Measurements from ENCODE around the gene MICAL3.

The MICAL3 gene

DNA sequence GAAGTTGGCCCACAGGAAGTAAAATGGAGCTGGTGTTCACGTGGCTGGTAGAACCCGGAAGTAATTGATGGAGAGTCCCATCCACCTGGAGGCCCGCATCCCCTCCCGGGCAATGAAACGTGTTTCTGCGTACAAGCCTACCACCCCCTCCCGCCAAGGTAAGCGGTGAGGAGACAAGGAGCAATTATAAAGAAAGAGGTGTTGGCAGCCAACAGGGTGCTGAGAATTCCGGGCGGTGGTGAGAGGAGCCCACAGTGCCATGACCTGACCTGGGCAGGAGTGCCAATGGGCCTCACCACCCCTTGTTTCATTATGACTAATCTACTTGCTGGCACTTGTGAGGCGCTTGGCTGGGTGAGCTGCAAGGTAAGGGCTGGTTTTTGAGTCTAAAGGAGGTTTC, 166.3 kb downstream of the MICAL3 start:
- TF ChIP-seq POU6F1 (CRISPR knock-in tag; IDR thresholded peaks at IDR 0.05; ENCODE audit: borderline replicate concordance, low read depth): no peak
- ATAC-seq: no peak

DNA sequence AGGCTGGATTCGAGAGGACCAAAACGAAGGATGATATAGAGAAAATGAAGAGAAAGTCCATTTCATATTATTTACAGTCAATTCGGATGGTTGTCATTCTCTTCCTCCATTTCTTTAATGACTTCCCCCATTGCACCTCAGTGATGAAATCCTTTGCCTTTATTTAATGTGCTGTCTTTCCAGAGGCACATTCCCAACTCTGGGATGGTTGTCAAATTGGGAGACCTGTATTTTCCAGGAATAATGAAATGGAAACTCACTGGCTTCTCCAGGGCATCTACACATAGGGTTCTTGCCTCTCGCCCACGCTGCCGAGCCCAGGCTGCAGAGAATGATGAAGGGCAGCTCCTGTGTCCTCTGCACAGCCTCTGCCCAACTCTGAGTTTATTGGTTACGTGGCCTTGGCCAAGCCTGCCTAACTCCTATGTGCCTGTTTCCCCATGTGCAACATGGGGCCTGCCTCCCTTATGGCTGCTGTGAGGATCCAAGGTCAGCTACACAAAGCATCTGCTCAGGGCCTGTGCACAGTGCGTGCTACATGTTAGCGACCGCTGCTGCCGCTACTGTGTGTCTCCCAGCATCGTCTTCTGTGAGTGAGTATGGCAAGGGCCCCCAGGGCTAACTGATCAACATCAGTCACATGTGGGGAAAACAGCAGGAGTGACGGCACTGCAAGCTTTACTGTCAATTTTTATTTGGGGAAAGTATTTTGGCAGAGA, 168.6 kb downstream of the MICAL3 start:
- ATAC-seq: no peak
- no peak for TF ChIP-seq SNAI2 (CRISPR knock-in tag; IDR thresholded peaks at IDR 0.05)
- TF ChIP-seq TCF4 (CRISPR knock-in tag; IDR thresholded peaks at IDR 0.05; ENCODE audit: borderline replicate concordance): no peak
- no peak for TF ChIP-seq ESRRG (CRISPR knock-in tag; IDR thresholded peaks at IDR 0.05)
- no peak for TF ChIP-seq TOX (CRISPR knock-in tag; IDR thresholded peaks at IDR 0.05; ENCODE audit: borderline replicate concordance)
- no peak for TF ChIP-seq POU6F1 (CRISPR knock-in tag; IDR thresholded peaks at IDR 0.05; ENCODE audit: borderline replicate concordance, low read depth)
- no peak for TF ChIP-seq OSR1 (CRISPR knock-in tag; IDR thresholded peaks at IDR 0.05)

DNA sequence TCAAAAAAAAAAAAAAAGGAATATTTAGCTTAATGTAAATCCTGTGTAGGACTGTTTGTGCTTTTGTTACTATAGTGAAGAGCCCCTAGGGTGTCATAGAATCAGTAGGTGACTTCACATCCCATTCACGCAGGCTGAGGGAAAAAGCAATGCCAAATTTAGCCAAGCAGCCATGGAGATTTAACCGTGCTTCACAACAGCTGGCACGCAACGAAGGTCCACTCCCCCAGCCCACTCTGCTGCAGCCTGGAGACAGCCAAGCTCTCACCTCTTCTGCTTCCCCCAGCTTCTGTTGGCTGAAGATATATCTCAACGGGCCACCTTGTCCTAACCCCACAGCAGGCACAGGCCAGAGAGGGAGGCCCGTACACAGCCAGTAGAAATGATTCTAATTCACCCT, 171.3 kb downstream of the MICAL3 start:
- TF ChIP-seq ZC3H10 (CRISPR knock-in tag; IDR thresholded peaks at IDR 0.05): no peak
- TF ChIP-seq PATZ1 (CRISPR knock-in tag; IDR thresholded peaks at IDR 0.05; ENCODE audit: borderline replicate concordance): no peak
- no peak for TF ChIP-seq POU6F1 (CRISPR knock-in tag; IDR thresholded peaks at IDR 0.05; ENCODE audit: borderline replicate concordance, low read depth)
- no peak for TF ChIP-seq PPARA (CRISPR knock-in tag; IDR thresholded peaks at IDR 0.05; ENCODE audit: borderline replicate concordance)
- no peak for TF ChIP-seq BACH2 (CRISPR knock-in tag; IDR thresholded peaks at IDR 0.05; ENCODE audit: borderline replicate concordance)
- no peak for TF ChIP-seq TOX (CRISPR knock-in tag; IDR thresholded peaks at IDR 0.05; ENCODE audit: borderline replicate concordance)
- no peak for TF ChIP-seq ZNF565 (CRISPR knock-in tag; conservative IDR thresholded peaks at IDR 0.05; ENCODE audit: low read depth)
- no peak for TF ChIP-seq GLIS3 (CRISPR knock-in tag; IDR thresholded peaks at IDR 0.05)
- TF ChIP-seq RARB (CRISPR knock-in tag; IDR thresholded peaks at IDR 0.05): no peak
- no peak for TF ChIP-seq SNAI2 (CRISPR knock-in tag; IDR thresholded peaks at IDR 0.05)
- TF ChIP-seq TSHZ2 (CRISPR knock-in tag; IDR thresholded peaks at IDR 0.05): no peak
- no peak for TF ChIP-seq ISL1 (CRISPR knock-in tag; IDR thresholded peaks at IDR 0.05)
- TF ChIP-seq ZNF8 (CRISPR knock-in tag; IDR thresholded peaks at IDR 0.05): no peak
- TF ChIP-seq TCF4 (CRISPR knock-in tag; IDR thresholded peaks at IDR 0.05; ENCODE audit: borderline replicate concordance): no peak
- TF ChIP-seq CSDC2 (CRISPR knock-in tag; IDR thresholded peaks at IDR 0.05): no peak
- TF ChIP-seq ZFP30 (CRISPR knock-in tag; IDR thresholded peaks at IDR 0.05): no peak
- TF ChIP-seq, protein P1, sequence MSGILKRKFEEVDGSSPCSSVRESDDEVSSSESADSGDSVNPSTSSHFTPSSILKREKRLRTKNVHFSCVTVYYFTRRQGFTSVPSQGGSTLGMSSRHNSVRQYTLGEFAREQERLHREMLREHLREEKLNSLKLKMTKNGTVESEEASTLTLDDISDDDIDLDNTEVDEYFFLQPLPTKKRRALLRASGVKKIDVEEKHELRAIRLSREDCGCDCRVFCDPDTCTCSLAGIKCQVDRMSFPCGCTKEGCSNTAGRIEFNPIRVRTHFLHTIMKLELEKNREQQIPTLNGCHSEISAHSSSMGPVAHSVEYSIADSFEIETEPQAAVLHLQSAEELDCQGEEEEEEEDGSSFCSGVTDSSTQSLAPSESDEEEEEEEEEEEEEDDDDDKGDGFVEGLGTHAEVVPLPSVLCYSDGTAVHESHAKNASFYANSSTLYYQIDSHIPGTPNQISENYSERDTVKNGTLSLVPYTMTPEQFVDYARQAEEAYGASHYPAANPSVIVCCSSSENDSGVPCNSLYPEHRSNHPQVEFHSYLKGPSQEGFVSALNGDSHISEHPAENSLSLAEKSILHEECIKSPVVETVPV (CRISPR knock-in tag; IDR thresholded peaks at IDR 0.05): no peak
- no peak for TF ChIP-seq ZFP3 (CRISPR knock-in tag; IDR thresholded peaks at IDR 0.05)
- TF ChIP-seq ESRRG (CRISPR knock-in tag; IDR thresholded peaks at IDR 0.05): no peak
- TF ChIP-seq OSR1 (CRISPR knock-in tag; IDR thresholded peaks at IDR 0.05): no peak
- no peak for ATAC-seq
